OCI-M2 (cell line): Measurements from ENCODE around the gene RFTN1.

ENCODE experiments used
- DNase-seq: peaks from one replicate; lab custom pipeline; 2025; ENCODE audit not compliant: unreplicated experiment; lab: John Stamatoyannopoulos, UW

The RFTN1 gene

GRCh38 chr3:16439848-16440708, 73.4 kb downstream of the RFTN1 start:
- DNase-seq = no peak

GRCh38 chr3:16439163-16439847, 74.2 kb downstream of the RFTN1 start:
- DNase-seq = no peak

GRCh38 chr3:16437640-16438039, 75.9 kb downstream of the RFTN1 start:
- DNase-seq = no peak

GRCh38 chr3:16433701-16434151, 79.8 kb downstream of the RFTN1 start:
- DNase-seq = no peak

- no peak for DNase-seq
These were observed 80.8 kb downstream of the RFTN1 start for GRCh38 chr3:16432714-16433113.

- no peak for DNase-seq
These were observed 82.5 kb downstream of the RFTN1 start for GRCh38 chr3:16430717-16431630.

- no peak for DNase-seq
These were observed 84.4 kb downstream of the RFTN1 start for GRCh38 chr3:16429086-16429485.

- no peak for DNase-seq
These were observed 84.9 kb downstream of the RFTN1 start for GRCh38 chr3:16428612-16429011.

GRCh38 chr3:16427103-16427965, 86.2 kb downstream of the RFTN1 start:
- no peak for DNase-seq

GRCh38 chr3:16426665-16427064, 86.8 kb downstream of the RFTN1 start:
- no peak for DNase-seq

- DNase-seq = no peak
These were observed 87.5 kb downstream of the RFTN1 start for GRCh38 chr3:16426029-16426400.

GRCh38 chr3:16425398-16426028, 88.0 kb downstream of the RFTN1 start:
- no peak for DNase-seq

GRCh38 chr3:16423947-16424673, 89.4 kb downstream of the RFTN1 start:
- DNase-seq = no peak

- DNase-seq = no peak
These were observed 90.2 kb downstream of the RFTN1 start for GRCh38 chr3:16423298-16423697.

- DNase-seq = no peak
These were observed 93.8 kb downstream of the RFTN1 start for GRCh38 chr3:16419640-16420241.

GRCh38 chr3:16417945-16418739, 95.4 kb downstream of the RFTN1 start:
- DNase-seq = no peak

GRCh38 chr3:16415911-16416476, 97.5 kb downstream of the RFTN1 start:
- DNase-seq = no peak

- DNase-seq = no peak
These were observed 100.2 kb downstream of the RFTN1 start for GRCh38 chr3:16413321-16413720.
